ENCODE results near the gene PPP1R1C. TPM values are rescaled to one million over a fixed set of nuclear protein-coding genes. Genes with fewer than 3 reads are reported as not detected.

PPP1R1C gene
- total RNA-seq, 1 experiment from 2014 or later = 3.4 TPM

DNA sequence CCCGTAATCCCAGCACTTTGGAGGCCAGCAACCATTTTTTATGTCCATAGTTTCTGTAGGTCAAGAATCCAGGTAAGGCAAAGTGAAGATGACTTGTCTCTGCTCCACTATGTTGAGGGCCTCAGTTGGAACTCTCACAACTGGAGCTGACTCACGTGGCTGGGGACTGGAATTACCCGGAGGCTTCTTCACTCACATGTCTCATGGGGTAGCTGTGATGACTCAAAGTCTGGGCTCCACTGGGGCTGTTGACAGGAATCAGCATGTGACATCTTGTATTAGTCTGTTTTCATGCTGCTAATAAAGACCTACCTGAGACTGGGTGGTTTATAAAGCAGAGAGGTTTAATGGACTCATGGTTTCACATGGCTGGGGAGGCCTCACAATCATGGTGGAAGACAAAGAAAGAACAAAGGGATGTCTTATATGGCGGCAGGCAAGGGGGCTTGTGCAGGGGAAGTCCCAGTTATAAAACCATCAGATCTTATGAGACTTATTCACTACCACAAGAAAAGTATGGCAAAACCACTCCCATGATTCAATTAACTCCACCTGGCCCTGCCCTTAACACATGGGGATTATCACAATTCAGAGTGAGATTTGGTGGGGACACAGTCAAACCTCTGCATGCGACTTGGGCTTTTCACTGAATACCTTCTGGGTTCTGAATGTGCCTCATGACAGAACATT, 7.8 kb upstream of the PPP1R1C start:
- DNase-seq (ENCODE audit: low spot score) = no peak
- CTCF ChIA-PET = no interaction called here
- Mint-ChIP-seq H3K27ac (no peak overlapping the region), H3K36me3 (no peaks in the 10 kb centered on the region), H3K27me3 (ENCODE audit: low read depth) (no peaks in the 10 kb centered on the region), H3K4me1 (no peaks in the 10 kb centered on the region), H3K9me3 (no peaks in the 10 kb centered on the region), H3K4me3 (no peak overlapping the region)
- no peak for ATAC-seq
- POLR2A ChIA-PET = no interaction called here
- TF ChIP-seq ELF4 (CRISPR knock-in tag; IDR thresholded peaks at IDR 0.05; ENCODE audit: low read depth) (no peak), CBFB (CRISPR knock-in tag; IDR thresholded peaks at IDR 0.05; ENCODE audit: low read depth) (no peak), OVOL2 (CRISPR knock-in tag; IDR thresholded peaks at IDR 0.05; ENCODE audit: borderline replicate concordance) (no peak), GRHL2 (CRISPR knock-in tag; IDR thresholded peaks at IDR 0.05; ENCODE audit: insufficient replicate concordance, severe bottlenecking) (no peak), IRF2 (CRISPR knock-in tag; IDR thresholded peaks at IDR 0.05; ENCODE audit: borderline replicate concordance, low read depth) (no peak), KAT7 (CRISPR knock-in tag; IDR thresholded peaks at IDR 0.05; ENCODE audit: borderline replicate concordance) (no peak), TEAD1 (CRISPR knock-in tag; IDR thresholded peaks at IDR 0.05) (no peak), NFYB (CRISPR knock-in tag; conservative IDR thresholded peaks at IDR 0.05; ENCODE audit: low read depth) (no peak), TEAD4 (CRISPR knock-in tag; IDR thresholded peaks at IDR 0.05) (no peak)
- TF ChIP-seq, protein P1, sequence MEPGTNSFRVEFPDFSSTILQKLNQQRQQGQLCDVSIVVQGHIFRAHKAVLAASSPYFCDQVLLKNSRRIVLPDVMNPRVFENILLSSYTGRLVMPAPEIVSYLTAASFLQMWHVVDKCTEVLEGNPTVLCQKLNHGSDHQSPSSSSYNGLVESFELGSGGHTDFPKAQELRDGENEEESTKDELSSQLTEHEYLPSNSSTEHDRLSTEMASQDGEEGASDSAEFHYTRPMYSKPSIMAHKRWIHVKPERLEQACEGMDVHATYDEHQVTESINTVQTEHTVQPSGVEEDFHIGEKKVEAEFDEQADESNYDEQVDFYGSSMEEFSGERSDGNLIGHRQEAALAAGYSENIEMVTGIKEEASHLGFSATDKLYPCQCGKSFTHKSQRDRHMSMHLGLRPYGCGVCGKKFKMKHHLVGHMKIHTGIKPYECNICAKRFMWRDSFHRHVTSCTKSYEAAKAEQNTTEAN (CRISPR knock-in tag; IDR thresholded peaks at IDR 0.05) = no peak
- TF ChIP-seq, protein P2, sequence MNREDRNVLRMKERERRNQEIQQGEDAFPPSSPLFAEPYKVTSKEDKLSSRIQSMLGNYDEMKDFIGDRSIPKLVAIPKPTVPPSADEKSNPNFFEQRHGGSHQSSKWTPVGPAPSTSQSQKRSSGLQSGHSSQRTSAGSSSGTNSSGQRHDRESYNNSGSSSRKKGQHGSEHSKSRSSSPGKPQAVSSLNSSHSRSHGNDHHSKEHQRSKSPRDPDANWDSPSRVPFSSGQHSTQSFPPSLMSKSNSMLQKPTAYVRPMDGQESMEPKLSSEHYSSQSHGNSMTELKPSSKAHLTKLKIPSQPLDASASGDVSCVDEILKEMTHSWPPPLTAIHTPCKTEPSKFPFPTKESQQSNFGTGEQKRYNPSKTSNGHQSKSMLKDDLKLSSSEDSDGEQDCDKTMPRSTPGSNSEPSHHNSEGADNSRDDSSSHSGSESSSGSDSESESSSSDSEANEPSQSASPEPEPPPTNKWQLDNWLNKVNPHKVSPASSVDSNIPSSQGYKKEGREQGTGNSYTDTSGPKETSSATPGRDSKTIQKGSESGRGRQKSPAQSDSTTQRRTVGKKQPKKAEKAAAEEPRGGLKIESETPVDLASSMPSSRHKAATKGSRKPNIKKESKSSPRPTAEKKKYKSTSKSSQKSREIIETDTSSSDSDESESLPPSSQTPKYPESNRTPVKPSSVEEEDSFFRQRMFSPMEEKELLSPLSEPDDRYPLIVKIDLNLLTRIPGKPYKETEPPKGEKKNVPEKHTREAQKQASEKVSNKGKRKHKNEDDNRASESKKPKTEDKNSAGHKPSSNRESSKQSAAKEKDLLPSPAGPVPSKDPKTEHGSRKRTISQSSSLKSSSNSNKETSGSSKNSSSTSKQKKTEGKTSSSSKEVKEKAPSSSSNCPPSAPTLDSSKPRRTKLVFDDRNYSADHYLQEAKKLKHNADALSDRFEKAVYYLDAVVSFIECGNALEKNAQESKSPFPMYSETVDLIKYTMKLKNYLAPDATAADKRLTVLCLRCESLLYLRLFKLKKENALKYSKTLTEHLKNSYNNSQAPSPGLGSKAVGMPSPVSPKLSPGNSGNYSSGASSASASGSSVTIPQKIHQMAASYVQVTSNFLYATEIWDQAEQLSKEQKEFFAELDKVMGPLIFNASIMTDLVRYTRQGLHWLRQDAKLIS (CRISPR knock-in tag; IDR thresholded peaks at IDR 0.05; ENCODE audit: borderline replicate concordance) = no peak
- TF ChIP-seq, protein P3, sequence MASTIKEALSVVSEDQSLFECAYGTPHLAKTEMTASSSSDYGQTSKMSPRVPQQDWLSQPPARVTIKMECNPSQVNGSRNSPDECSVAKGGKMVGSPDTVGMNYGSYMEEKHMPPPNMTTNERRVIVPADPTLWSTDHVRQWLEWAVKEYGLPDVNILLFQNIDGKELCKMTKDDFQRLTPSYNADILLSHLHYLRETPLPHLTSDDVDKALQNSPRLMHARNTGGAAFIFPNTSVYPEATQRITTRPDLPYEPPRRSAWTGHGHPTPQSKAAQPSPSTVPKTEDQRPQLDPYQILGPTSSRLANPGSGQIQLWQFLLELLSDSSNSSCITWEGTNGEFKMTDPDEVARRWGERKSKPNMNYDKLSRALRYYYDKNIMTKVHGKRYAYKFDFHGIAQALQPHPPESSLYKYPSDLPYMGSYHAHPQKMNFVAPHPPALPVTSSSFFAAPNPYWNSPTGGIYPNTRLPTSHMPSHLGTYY (CRISPR knock-in tag; IDR thresholded peaks at IDR 0.05) = no peak
- TF ChIP-seq, protein P4, sequence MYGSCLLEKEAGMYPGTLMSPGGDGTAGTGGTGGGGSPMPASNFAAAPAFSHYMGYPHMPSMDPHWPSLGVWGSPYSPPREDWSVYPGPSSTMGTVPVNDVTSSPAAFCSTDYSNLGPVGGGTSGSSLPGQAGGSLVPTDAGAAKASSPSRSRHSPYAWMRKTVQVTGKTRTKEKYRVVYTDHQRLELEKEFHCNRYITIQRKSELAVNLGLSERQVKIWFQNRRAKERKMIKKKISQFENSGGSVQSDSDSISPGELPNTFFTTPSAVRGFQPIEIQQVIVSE (CRISPR knock-in tag; IDR thresholded peaks at IDR 0.05; ENCODE audit: borderline replicate concordance) = no peak
- TF ChIP-seq, protein P5, sequence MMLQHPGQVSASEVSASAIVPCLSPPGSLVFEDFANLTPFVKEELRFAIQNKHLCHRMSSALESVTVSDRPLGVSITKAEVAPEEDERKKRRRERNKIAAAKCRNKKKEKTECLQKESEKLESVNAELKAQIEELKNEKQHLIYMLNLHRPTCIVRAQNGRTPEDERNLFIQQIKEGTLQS (CRISPR knock-in tag; conservative IDR thresholded peaks at IDR 0.05) = no peak
- TF ChIP-seq, protein P6, sequence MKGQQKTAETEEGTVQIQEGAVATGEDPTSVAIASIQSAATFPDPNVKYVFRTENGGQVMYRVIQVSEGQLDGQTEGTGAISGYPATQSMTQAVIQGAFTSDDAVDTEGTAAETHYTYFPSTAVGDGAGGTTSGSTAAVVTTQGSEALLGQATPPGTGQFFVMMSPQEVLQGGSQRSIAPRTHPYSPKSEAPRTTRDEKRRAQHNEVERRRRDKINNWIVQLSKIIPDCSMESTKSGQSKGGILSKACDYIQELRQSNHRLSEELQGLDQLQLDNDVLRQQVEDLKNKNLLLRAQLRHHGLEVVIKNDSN (CRISPR knock-in tag; IDR thresholded peaks at IDR 0.05) = no peak
